Gastroesophageal sphincter (tissue), 3 donors: Measurements from ENCODE around the gene FBXO41.

Experiments used
- EP300 ChIP-seq: sonication (generic); formaldehyde crosslinking; IDR thresholded peaks from one replicate; pipeline ENCODE4 v1.6.1; 2017; ENCODE audit warnings: antibody characterized with exemption, mild to moderate bottlenecking
- POLR2A ChIP-seq, 2 donors: fragments of 450-650 bp; IDR thresholded peaks; one replicate each; pipeline ENCODE4 v1.6.1; 2017; ENCODE audit warnings: antibody characterized with exemption in 2 of 2, mild to moderate bottlenecking in 2 of 2, moderate library complexity in 1 of 2
- TF ChIP-seq, protein P1 (sequence below), 4 experiments: fragments of 200-600 bp in 2 of 4; fragments of 450-650 bp in 2 of 4; sonication (generic) in 1 of 4; IDR thresholded peaks; one replicate each; pipeline ENCODE4 v1.5.1; 2017 to 2019; ENCODE audit warnings: antibody characterized with exemption in 4 of 4, mild to moderate bottlenecking in 2 of 4, moderate library complexity in 2 of 4

DNA sequence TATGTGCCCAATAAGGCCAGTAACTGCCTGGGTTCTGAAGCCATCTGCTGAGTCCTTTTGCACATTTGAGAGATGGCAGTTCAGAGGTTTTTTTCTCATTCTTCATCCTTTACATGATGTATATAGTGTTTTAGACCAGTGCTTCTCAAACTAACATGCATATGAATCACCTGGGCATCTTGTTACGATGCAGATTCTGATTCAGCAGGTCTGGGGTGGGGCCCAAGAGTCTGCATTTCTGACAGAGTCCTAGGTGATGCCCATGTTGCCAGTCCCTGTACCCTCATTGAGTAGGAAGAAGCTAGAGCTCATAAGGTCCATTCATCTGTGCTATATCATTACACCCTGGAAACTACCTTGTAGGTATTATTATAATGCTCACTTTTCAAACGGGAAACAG, 66.5 kb downstream of the FBXO41 start:
- TF ChIP-seq, protein P1, sequence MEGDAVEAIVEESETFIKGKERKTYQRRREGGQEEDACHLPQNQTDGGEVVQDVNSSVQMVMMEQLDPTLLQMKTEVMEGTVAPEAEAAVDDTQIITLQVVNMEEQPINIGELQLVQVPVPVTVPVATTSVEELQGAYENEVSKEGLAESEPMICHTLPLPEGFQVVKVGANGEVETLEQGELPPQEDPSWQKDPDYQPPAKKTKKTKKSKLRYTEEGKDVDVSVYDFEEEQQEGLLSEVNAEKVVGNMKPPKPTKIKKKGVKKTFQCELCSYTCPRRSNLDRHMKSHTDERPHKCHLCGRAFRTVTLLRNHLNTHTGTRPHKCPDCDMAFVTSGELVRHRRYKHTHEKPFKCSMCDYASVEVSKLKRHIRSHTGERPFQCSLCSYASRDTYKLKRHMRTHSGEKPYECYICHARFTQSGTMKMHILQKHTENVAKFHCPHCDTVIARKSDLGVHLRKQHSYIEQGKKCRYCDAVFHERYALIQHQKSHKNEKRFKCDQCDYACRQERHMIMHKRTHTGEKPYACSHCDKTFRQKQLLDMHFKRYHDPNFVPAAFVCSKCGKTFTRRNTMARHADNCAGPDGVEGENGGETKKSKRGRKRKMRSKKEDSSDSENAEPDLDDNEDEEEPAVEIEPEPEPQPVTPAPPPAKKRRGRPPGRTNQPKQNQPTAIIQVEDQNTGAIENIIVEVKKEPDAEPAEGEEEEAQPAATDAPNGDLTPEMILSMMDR (IDR thresholded peaks at IDR 0.05) = no peak
- TF ChIP-seq EP300 (no peak), POLR2A (IDR thresholded peaks at IDR 0.05) (no peak)
